Colonic mucosa (tissue), 4 donors: ENCODE measurements around the gene HS1BP3. TPM values are rescaled to one million over a fixed set of nuclear protein-coding genes. Genes with fewer than 3 reads are reported as not detected.

Source experiments
- DNase-seq: peaks from one replicate; pipeline ENCODE4 v3.0.0-alpha.2; 2020
- H3K27ac ChIP-seq: fragments of 200-600 bp; one replicate; pipeline ENCODE4 v1.8.0; 2021
- H3K27me3 ChIP-seq: fragments of 200-600 bp; one replicate; pipeline ENCODE4 v1.8.0; 2021
- H3K36me3 ChIP-seq: fragments of 200-600 bp; one replicate; pipeline ENCODE4 v1.8.0; 2021
- H3K4me1 ChIP-seq: fragments of 200-600 bp; one replicate; pipeline ENCODE4 v1.8.0; 2021; ENCODE audit warnings: mild to moderate bottlenecking
- H3K4me3 ChIP-seq: fragments of 200-600 bp; one replicate; pipeline ENCODE4 v1.8.0; 2021
- H3K9ac ChIP-seq, 2 donors: one replicate each; pipeline ENCODE4 v1.7.0; 2013; ENCODE audit warnings: control low read depth in 2 of 2, low read depth in 2 of 2, low read length in 2 of 2
- H3K9me3 ChIP-seq: fragments of 200-600 bp; one replicate; pipeline ENCODE4 v1.8.0; 2021
- CTCF ChIP-seq: fragments of 200-600 bp; IDR thresholded peaks from one replicate; pipeline ENCODE4 v1.8.0; 2022; ENCODE audit warnings: antibody characterized with exemption, mild to moderate bottlenecking
- intact Hi-C: fragments of 100-400 bp; cut with DNase I; formaldehyde crosslinking; loops from one replicate; pipeline ENCODE4 v1.14.1; 2022
- total RNA-seq, 2 donors: library from RNA; stranded (reverse); fragmentation: NEBNext Ultra II Directional in 1 of 2; extraction: Animal tissue kit (Norgen Biotek cat#: 25700) in 1 of 2; gene quantifications; one replicate each; pipeline ENCODE4 v1.2.1, GENCODE V29; 2021
- donor health status: healthy.
- donor health status: DM: no; HTN: no; CAD: no.
- donor health status: DM: no; HTN: no; CAD: no.

HS1BP3 gene
- total RNA-seq, 2 donors from 2014 or later, result 21.2 to 21.5 TPM

GRCh38 chr2:20657522-20658235 lies 6.8 kb upstream of the HS1BP3 start:
- Histone ChIP-seq H3K9ac (no peak overlapping the region), H3K27ac (no peak overlapping the region), H3K4me3 (no peak overlapping the region), H3K9me3 (no peaks in the 10 kb centered on the region), H3K27me3 (peaks cover 10% of the 10 kb centered on the region), H3K36me3 (no peaks in the 10 kb centered on the region), H3K4me1 (no peaks in the 10 kb centered on the region)
- no peak for DNase-seq
- no peak for TF ChIP-seq CTCF
- intact Hi-C loops, result no loop called here

DNA sequence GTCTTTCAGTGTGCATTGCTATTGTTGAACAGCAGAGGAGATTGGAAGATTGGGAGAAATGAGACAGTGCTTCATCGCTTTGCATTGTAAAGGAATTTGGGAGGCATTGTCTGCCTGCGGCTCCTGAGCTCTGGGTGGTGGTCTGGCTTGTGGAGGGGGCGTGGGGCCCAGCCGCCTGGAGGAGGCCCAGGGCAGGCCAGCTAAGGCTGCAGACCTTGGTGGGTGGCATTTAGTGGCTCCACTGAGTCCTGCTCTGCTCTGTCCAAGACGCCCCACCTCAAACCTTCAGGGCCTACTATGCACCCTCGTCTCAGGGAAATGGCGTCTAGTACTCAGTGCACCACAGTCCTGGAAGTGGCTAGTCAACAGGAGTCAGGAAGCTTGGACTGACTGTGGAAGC lies 5.7 kb upstream of the HS1BP3 start:
- Histone ChIP-seq H3K4me1 (no peaks in the 10 kb centered on the region), H3K27ac (no peak overlapping the region), H3K36me3 (no peaks in the 10 kb centered on the region), H3K9me3 (no peaks in the 10 kb centered on the region), H3K9ac (no peak overlapping the region), H3K4me3 (no peak overlapping the region), H3K27me3 (no peaks in the 10 kb centered on the region)
- intact Hi-C loops, result no loop called here
- DNase-seq, result no peak
- TF ChIP-seq CTCF, result no peak

DNA sequence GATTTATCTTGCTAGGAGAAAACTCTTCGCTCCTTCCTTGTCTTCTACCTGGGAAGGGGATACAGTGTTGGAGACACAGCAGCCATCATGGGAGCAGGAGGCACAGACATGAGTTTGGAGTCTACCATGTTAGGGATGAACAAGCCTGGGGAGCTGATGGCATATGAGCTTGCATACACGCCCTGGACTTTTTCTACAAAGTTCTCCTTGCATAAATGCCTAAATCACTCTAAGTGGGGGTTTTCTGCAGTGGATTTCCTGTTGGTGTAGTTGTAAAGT lies 3.6 kb upstream of the HS1BP3 start:
- Histone ChIP-seq H3K4me3 (no peak overlapping the region), H3K36me3 (no peaks in the 10 kb centered on the region), H3K9ac (no peak overlapping the region), H3K27ac (no peak overlapping the region), H3K9me3 (no peaks in the 10 kb centered on the region), H3K4me1 (peaks cover 8% of the 10 kb centered on the region), H3K27me3 (no peaks in the 10 kb centered on the region)
- TF ChIP-seq CTCF, result no peak
- no peak for DNase-seq
- intact Hi-C loops, result no loop called here

DNA sequence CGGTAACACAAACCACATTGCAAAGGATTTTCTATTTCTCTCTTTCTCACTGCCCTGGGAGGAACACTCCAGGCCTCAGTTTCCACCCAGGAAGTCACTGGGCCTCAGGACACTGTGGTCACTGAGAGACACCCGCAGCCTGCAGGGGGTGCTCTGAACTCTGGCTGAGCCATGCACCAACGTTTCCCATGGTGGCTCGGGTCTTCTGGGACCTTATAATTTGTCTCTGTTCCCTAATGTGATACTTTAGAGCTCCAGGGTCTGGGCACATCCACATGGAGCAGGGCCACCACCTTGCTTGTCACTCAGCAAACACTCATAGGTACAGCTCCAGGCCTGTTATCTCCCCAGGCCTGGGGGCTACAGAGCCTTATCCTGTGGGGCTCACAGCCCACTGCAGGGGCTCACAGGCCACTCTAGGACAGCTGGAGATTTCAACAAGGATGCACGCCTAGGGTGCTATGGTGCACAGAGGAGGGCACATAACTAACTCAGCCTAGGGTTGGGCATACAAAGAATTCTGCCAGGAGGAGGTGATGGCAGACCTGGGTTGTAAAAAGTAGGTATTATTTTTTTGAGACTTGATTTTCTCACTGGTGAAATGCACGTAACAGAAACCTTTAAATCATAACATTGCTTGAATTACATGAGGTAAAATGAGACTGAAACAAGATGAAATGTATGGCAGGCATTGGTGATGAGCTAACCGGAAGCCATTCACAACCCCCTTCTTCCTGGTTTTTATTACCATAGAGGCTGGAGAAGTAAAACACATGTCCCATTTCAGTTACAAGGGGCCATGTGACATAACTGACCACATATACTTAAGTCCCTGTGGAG lies 3.0 kb upstream of the HS1BP3 start:
- Histone ChIP-seq H3K27me3 (no peaks in the 10 kb centered on the region), H3K9ac (no peak overlapping the region), H3K36me3 (no peaks in the 10 kb centered on the region), H3K4me3 (no peak overlapping the region), H3K9me3 (no peaks in the 10 kb centered on the region), H3K27ac (no peak overlapping the region), H3K4me1 (peaks cover 10% of the 10 kb centered on the region)
- intact Hi-C loops, result no loop called here
- TF ChIP-seq CTCF, result no peak
- DNase-seq, result no peak

GRCh38 chr2:20652673-20653575 lies 2.0 kb upstream of the HS1BP3 start:
- intact Hi-C loops, result no loop called here
- H3K9ac ChIP-seq, result no peak overlapping the region
- no peaks in the 10 kb centered on the region for H3K36me3 ChIP-seq
- peaks cover 10% of the 10 kb centered on the region for H3K4me1 ChIP-seq
- no peak overlapping the region for H3K4me3 ChIP-seq
- no peaks in the 10 kb centered on the region for H3K9me3 ChIP-seq
- no peak for TF ChIP-seq CTCF
- no peak for DNase-seq
- H3K27me3 ChIP-seq, result no peaks in the 10 kb centered on the region
- no peak overlapping the region for H3K27ac ChIP-seq
